Myocyte (in vitro differentiated cells): ENCODE results near the gene PDGFC. TPM values are rescaled to one million over a fixed set of nuclear protein-coding genes. Genes with fewer than 3 reads are reported as not detected.

Experiments
- DNase-seq: peaks from one replicate; pipeline ENCODE4 v3.0.0-alpha.2; 2012; ENCODE audit warnings: low read depth
- total RNA-seq: library from RNA; depleted of rRNA; stranded (reverse); fragments of >200 nt; gene quantifications from 2 replicates; pipeline ENCODE4 v1.2.3, GENCODE V29; 2014

The PDGFC gene
- total RNA-seq, 1 donor from 2014 or later, result 49.5 TPM

DNA sequence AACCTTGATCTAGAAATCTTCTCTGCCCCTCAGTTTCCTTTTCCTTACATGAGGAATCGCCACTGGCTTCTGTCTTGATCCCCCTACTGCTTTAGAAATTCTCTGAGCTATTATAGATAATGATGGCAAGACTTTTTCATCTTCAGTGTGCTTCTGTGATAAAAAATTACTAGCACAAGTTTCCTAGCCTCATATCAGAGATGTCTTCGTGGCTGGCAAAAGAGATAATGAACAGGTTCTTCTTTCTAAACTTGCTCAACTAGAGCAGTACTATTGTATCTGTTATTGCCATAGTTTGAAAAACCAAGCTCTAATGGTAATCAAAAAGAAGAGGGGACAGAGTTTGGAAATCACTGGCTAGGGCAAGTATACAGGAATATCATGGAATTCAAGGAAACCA is 4.1 kb upstream of the PDGFC start:
- DNase-seq, result no peak

- DNase-seq, result peak; percentile 58
Observed at GRCh38 chr4:156974264-156974663, 2.7 kb upstream of the PDGFC start.

GRCh38 chr4:156972379-156973015 is 898 bp upstream of the PDGFC start:
- DNase-seq, result no peak

- no peak for DNase-seq
Observed at GRCh38 chr4:156971165-156971675, 379 bp downstream of the PDGFC start.

DNA sequence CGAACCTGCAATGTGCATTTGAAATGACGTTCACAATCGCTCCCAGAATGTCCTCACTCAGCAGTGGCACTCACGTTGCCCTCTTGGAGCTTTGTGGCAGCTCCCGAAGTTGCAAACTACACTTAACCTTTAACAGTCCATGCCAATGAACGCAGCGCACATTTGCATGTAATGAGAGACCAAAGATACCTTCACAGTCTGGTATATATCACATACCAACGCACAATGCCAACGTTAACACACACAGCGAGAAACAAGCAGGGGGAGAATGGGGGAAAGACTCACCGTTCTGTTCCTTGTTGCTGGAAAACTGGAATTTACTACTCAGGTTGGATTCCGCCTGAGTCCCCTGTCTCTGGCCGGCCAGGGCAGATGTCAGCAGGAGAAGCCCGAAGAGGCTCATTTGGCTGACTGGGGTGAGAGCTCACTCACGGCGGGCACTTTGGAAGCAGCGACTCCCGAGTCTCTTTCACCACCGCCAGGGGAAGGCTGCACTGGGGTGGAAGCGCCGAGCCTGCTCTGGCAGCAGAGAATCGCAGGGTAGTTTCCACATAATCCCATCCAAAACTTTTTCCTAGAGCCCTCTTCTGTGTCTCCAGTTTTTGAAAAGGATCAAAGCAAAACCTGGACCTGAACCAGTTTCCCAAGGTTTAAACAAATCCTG is 966 bp downstream of the PDGFC start:
- DNase-seq, result peak; percentile 83

- no peak for DNase-seq
Observed at GRCh38 chr4:156969911-156970310, 1.7 kb downstream of the PDGFC start.

DNA sequence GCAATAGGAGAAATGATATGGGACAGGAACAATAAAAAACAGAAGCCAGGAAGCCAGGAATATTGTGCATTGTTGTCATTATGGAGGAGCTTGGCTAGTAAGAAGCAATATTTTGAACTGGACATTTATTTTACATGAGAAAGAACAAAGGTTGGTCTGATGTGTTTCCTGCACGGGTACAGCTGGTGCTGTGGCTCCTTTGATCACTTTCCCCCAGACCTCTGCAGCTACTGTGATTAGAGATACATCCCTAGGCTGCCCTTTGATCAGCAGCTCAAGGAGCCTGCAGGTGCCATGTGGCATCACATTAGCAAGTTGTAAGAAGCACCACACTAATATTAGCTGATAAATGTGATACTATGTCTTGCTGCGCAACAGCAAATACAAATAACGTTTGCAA is 2.5 kb downstream of the PDGFC start:
- no peak for DNase-seq

DNA sequence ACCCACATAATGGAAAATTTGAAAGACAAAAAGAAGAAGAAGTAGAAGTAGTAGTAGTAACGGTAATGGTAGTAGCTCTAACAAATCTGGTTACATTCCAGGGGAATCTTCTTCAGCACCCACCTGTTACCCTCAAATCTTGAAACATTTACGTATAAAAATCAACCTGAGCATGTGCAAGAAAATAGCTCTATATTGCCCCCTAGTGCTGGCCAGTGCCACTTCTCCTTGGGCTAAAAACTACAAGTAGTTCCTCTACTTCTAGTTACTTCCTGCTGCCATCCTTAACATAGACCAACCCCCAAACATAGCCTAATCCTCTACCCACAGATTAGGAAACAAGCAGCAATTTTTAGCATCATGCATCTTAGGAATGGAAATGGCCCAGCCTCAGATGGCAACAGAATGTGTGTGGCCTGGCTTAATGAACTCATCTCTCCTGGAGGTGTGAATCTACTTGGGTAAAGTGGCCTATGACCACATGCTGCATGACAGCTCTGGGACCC is 3.1 kb downstream of the PDGFC start:
- peak; percentile 88 for DNase-seq

GRCh38 chr4:156966836-156967235 is 4.8 kb downstream of the PDGFC start:
- DNase-seq, result no peak

DNA sequence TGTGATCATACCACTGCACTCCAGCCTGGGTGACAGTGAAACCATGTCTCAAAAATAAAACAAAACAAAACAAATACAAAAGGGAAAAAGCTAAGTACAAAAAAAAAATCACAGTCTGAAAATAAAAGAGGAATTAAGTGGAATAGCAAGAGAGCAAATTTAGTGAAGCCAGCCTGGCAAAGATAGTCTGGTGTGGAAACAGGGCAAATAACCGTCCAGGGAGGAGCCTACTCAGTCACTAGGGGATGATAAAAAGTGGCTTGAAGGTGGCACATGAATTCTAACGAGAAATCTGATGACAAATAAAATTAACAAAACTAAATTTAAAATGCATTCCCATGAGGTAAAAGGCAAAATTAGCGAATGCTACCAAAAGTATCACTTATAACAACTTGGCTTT is 8.2 kb downstream of the PDGFC start:
- no peak for DNase-seq

DNA sequence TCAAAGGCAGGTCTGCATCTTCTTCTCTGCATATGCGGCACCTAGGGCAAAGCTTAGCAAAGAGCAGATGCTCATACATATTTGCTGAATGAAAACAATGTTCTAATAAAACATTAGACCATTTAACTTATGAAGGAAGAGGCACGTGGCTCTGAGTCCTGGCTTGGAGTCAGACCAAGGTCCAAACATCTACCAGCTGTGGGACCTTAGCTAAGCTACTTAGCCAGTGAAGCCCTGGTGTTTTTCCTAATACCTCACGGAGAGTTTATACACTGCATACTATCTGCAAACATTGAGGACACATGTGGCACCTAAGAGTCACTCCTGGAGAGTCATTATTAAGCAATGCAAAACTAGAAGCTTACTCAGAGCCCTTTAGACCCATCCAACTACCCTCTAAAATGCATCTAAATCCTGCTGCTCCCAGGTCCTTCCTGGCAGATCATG is 9.0 kb downstream of the PDGFC start:
- peak; percentile 72 for DNase-seq

DNA sequence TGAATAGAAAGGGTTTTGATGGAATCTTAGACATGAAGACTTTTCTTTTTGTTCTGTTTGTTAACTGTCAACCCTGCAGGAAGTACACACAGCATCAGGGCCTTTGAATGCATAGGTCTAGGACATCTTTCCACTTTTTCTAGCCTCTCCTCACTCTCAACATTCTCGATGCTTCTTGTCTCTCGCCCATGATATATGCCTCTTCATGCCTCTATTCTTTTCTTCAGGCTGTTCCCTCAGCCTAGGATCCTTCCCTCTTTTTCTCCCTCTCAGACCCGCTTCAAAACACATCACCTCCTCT is 9.6 kb downstream of the PDGFC start:
- no peak for DNase-seq

DNA sequence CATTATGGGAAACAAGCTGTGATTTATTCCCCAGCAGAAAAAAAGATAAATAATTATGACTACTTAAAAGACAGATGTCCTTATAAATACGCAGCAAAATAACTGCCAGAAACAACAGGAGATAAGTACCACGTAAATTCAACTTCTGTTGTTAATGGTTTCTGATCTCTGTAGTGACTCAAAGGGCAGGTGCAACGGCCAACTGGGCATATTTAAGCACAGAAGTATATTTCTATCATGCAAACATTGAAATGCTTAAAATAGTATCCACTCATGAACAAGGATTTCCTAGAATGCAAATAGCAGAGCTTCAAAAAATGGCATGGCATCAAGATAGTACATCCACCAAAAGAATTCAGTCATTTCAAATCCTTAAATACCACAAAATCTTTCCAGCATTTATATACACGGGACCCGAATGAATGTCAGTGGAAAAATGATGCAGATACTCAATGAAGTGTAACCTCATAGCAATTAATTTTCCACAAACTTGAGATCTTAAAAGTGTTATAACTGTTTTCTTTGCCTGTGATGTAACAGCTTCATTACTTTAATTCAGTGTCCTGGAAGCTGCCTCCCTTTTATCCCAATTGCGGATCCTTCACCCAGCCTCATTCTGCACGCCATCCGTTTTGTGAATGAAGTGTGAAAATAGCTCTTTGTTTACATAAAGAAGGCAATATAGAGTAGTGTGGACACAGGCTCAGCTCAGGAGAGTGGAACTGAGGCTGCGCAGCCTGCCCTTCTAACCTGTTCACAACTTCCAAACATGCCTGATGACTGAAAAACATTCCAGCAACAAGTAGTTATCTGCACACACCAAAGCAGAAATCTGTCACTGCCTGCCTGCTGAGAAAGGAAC is 10.2 kb downstream of the PDGFC start:
- no peak for DNase-seq

GRCh38 chr4:156959298-156959702 is 12.3 kb downstream of the PDGFC start:
- no peak for DNase-seq

DNA sequence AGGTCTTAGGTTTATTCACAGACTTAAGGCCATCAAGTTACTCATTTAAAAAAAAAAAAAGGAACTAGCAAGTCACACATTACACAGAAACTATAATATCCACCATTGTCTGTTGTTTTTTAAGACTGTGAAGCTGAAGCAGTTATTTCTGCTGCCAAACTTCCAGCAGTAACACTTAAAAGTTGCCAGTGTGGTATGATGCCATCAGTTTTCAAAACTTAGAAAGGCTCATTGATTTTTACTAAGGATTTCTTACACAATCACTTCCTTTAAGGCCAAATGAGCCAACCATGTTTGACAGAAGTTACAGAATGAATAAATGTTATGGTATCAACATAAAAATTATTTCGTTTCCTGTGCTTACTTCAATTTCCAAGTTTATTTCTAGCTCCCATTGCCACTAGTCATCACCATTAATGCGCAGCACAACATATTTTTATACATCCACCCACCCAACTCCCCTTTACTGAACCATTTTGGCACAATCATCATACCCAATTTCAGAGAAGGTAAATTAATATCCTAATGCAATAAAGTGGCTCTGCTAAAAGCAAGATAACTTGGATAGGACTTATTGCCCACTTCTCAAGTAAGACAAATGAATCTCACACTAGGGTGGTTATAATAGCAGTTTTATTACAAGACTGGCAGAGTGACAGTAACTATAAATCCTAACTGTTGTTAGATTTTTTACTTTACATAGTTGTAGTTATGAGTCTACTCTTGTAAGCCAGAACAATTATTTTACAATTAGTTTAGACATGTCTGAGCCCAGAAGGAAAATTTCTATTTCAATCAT is 13.1 kb downstream of the PDGFC start:
- no peak for DNase-seq

DNA sequence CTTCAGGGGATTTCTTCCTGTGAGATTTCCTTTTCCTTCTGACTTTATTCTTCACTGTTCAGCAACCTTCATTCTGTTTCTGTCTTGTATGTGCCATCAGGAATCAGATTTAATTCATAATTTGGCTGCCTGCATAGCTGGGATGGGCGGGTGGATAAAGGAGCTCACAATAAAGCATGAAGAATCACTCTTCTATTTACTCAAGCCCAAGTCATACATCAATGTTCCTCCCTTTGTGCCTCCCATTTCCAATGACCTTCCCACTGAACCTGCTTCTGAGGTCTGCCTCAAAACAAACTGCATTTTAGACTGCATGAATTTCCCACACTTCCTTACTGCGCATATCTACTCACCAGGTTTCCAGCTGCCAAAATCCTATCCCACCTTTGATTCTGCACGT is 14.0 kb downstream of the PDGFC start:
- DNase-seq, result no peak

- DNase-seq, result no peak
Observed at GRCh38 chr4:156956826-156957368, 14.7 kb downstream of the PDGFC start.

GRCh38 chr4:156956359-156956758 is 15.2 kb downstream of the PDGFC start:
- DNase-seq, result no peak

DNA sequence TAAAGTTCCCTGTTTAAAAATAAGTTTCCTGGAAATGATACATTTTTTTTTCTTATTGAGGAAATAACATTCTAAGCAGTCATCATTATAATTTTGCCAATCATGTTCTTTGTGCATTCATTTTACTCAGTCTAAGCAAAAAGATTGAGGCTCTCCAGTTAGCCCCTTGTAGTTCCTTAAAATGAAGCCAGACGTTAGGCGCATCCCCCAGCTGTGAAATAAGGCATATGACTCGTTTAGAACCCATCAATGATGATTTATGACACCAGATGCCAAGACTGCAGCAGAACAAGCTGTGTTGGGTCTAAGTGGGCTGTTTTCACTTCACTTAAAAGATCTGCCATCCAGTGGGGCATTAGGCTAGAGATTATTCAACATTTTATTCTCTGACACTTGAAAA is 17.0 kb downstream of the PDGFC start:
- no peak for DNase-seq

GRCh38 chr4:156953951-156954350 is 17.6 kb downstream of the PDGFC start:
- DNase-seq, result no peak

- no peak for DNase-seq
Observed at GRCh38 chr4:156953001-156953400, 18.6 kb downstream of the PDGFC start.
